Vagina (tissue), 2 donors: ENCODE results near the gene CIAO2B.

ENCODE experiments used
- CTCF ChIP-seq, 3 experiments: fragments of 450-650 bp in 2 of 3; fragments of 200-600 bp in 1 of 3; sonication (generic) in 1 of 3; IDR thresholded peaks; one replicate each; pipeline ENCODE4 v1.5.1; 2017 to 2019; ENCODE audit warnings: antibody characterized with exemption in 3 of 3, mild to moderate bottlenecking in 2 of 3, moderate library complexity in 2 of 3
- POLR2A ChIP-seq, 2 donors: fragments of 450-650 bp; IDR thresholded peaks; one replicate each; pipeline ENCODE4 v1.6.1; 2017; ENCODE audit warnings: antibody characterized with exemption in 2 of 2, mild to moderate bottlenecking in 2 of 2, moderate library complexity in 2 of 2
- POLR2AphosphoS5 ChIP-seq, 2 donors: sonication (generic); formaldehyde crosslinking; IDR thresholded peaks; one replicate each; pipeline ENCODE4 v1.9.0; 2017; ENCODE audit warnings: antibody characterized with exemption in 2 of 2, mild to moderate bottlenecking in 2 of 2, low read depth in 1 of 2; ENCODE audit not compliant: insufficient read depth in 1 of 2

- TF ChIP-seq CTCF (IDR thresholded peaks at IDR 0.05) = no peak
- TF ChIP-seq POLR2A (IDR thresholded peaks at IDR 0.05) = no peak
- TF ChIP-seq POLR2AphosphoS5 (IDR thresholded peaks at IDR 0.05; ENCODE audit: insufficient read depth in 1 of 2, low read depth in 1 of 2) = no peak
These were observed 27.7 kb upstream of the CIAO2B start for GRCh38 chr16:66961914-66962313.
